Left kidney (tissue), 1 donor: ENCODE data around the gene CREM. TPM values are rescaled to one million over a fixed set of nuclear protein-coding genes. Genes with fewer than 3 reads are reported as not detected.

Source experiments
- polyA plus RNA-seq: library from polyadenylated mRNA; unstranded; fragments of 120-200 nt; gene quantifications from one replicate; pipeline ENCODE4 v1.2.1, GENCODE V29; 2013; ENCODE audit not compliant: insufficient read length

Gene CREM
- polyA plus RNA-seq, 1 donor = 43.4 TPM

Other genes with a start within 250 kb of the CREM start
- 48.4 TPM for gene CUL2, start 36.5 kb upstream of the CREM start, polyA plus RNA-seq
- gene CCNY, start 209.7 kb downstream of the CREM start, polyA plus RNA-seq = 111 TPM